AG04449 (cell line): ENCODE results near the gene LRRC72.

Source experiments
- CTCF ChIA-PET: fragments of 350-600 bp; formaldehyde crosslinking; extraction: SDS; loops from one replicate; lab custom pipeline; 2021; ENCODE audit warnings: antibody characterized with exemption; lab: Yijun Ruan, JAX
- POLR2A ChIA-PET: fragments of 400-600, 350-600 bp; formaldehyde crosslinking; extraction: SDS; loops from one replicate; lab custom pipeline; 2020; ENCODE audit warnings: antibody characterized with exemption, inconsistent platforms; lab: Yijun Ruan, JAX
- DNase-seq: peaks from one replicate; pipeline ENCODE4 v3.0.0-alpha.2; 2010; ENCODE audit warnings: low read depth, low spot score
- H3K4me3 ChIP-seq: 2 replicates; pipeline ENCODE4 v1.5.1; 2011; ENCODE audit warnings: low read depth, mild to moderate bottlenecking, control low read depth, low read length
- CTCF ChIP-seq: IDR thresholded peaks from one replicate; pipeline ENCODE4 v1.5.1; 2011; ENCODE audit warnings: mild to moderate bottlenecking, moderate library complexity, low read length, control low read depth, inconsistent platforms; ENCODE audit not compliant: insufficient read depth; ENCODE audit errors: missing control alignments

LRRC72 gene

GRCh38 chr7:16542401-16542800 is 15.8 kb downstream of the LRRC72 start:
- no peak for TF ChIP-seq CTCF
- H3K4me3 ChIP-seq: no peak overlapping the region
- ChIA-PET POLR2A (no interaction called here), CTCF (interaction anchor here (0.8 kb wide), 1 partner anchor 9 kb away, joined by 3 read pairs; no protein-coding TSS in a partner anchor)
- no peak for DNase-seq

- POLR2A ChIA-PET: no interaction called here
- H3K4me3 ChIP-seq: no peak overlapping the region
- CTCF ChIA-PET: no interaction called here
- no peak for TF ChIP-seq CTCF
- no peak for DNase-seq
These were observed 16.8 kb downstream of the LRRC72 start for GRCh38 chr7:16543456-16543855.

GRCh38 chr7:16546921-16547505 is 20.4 kb downstream of the LRRC72 start:
- ChIA-PET CTCF (interaction anchor here (2.2 kb wide), 1 partner anchor 17 kb away, joined by 8 read pairs; no protein-coding TSS in a partner anchor), POLR2A (no interaction called here)
- no peak overlapping the region for H3K4me3 ChIP-seq
- no peak for DNase-seq
- no peak for TF ChIP-seq CTCF

- ChIA-PET POLR2A (no interaction called here), CTCF (interaction anchor here (2.2 kb wide), 1 partner anchor 16 kb away, joined by 8 read pairs; no protein-coding TSS in a partner anchor)
- DNase-seq: no peak
- no peak overlapping the region for H3K4me3 ChIP-seq
- no peak for TF ChIP-seq CTCF
These were observed 21.8 kb downstream of the LRRC72 start for GRCh38 chr7:16548428-16548827.

GRCh38 chr7:16550671-16551070 is 24.0 kb downstream of the LRRC72 start:
- no peak for TF ChIP-seq CTCF
- ChIA-PET POLR2A (no interaction called here), CTCF (interaction anchor here (1.3 to 1.4 kb wide), 2 partner anchors 14 to 16 kb away, joined by 3 to 4 read pairs; no protein-coding TSS in a partner anchor)
- no peak overlapping the region for H3K4me3 ChIP-seq
- DNase-seq: no peak

GRCh38 chr7:16554518-16555236 is 28.1 kb downstream of the LRRC72 start:
- no peak for DNase-seq
- CTCF ChIA-PET: interaction anchor here (0.8 to 2.0 kb wide), 2 partner anchors 10 to 12 kb away, joined by 5 read pairs; no protein-coding TSS in a partner anchor
- no peak for TF ChIP-seq CTCF
- POLR2A ChIA-PET: no interaction called here
- H3K4me3 ChIP-seq: no peak overlapping the region
